Measurements from ENCODE around the gene EIF3I. TPM values are rescaled to one million over a fixed set of nuclear protein-coding genes. Genes with fewer than 3 reads are reported as not detected.

The EIF3I gene
- total and polyA plus RNA-seq, 2 of the 13 experiments (the other 11 are each of a cell fraction or from before 2014, with no cell fraction given): 210 to 223 TPM

DNA sequence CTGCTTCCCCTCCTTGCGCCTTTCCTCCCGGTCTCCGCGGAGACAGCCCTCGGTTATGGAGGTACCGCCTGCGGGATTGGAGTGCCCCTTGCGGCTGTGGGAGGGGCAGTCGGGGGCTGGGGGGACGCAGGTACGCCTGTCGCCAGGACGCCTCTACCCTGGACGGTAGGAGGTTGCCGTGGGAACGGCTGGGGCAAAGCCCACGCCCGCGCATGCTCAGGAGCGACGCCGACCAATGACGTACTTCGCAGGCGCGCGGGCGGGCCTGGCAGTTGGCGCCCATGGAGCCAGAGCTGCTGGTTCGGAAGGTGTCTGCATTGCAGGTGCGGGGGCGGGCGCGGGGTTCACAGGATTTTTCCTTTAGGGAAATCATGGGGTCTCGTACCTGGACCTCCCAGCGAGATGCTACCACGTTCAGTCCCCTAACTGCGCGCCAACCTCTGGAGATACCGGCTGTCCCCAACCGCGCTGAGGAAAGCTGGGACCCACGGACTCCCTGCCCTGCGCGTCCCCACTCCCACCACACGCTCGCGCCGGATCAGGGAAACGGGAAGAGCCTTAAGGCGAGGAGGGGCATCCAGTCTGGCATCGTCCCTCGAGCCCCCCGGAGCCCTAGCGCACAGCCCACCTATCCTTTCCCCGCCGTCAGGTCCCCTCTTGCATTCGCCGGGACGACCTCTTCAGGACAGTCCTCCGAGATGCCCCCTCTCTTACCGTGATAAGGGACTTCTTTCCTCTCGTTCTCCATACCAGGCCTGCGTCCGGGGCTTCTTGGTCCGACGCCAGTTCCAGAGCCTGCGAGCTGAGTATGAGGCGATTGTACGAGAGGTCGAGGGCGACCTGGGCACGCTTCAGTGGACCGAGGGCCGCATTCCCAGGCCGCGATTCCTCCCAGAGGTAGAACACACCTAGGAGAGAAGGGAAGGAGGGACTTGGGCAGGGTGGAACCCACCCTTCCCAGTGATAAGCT is 16.5 kb upstream of the EIF3I start, which contains the start of gene IQCC (continued):
- TF ChIP-seq, protein P1, sequence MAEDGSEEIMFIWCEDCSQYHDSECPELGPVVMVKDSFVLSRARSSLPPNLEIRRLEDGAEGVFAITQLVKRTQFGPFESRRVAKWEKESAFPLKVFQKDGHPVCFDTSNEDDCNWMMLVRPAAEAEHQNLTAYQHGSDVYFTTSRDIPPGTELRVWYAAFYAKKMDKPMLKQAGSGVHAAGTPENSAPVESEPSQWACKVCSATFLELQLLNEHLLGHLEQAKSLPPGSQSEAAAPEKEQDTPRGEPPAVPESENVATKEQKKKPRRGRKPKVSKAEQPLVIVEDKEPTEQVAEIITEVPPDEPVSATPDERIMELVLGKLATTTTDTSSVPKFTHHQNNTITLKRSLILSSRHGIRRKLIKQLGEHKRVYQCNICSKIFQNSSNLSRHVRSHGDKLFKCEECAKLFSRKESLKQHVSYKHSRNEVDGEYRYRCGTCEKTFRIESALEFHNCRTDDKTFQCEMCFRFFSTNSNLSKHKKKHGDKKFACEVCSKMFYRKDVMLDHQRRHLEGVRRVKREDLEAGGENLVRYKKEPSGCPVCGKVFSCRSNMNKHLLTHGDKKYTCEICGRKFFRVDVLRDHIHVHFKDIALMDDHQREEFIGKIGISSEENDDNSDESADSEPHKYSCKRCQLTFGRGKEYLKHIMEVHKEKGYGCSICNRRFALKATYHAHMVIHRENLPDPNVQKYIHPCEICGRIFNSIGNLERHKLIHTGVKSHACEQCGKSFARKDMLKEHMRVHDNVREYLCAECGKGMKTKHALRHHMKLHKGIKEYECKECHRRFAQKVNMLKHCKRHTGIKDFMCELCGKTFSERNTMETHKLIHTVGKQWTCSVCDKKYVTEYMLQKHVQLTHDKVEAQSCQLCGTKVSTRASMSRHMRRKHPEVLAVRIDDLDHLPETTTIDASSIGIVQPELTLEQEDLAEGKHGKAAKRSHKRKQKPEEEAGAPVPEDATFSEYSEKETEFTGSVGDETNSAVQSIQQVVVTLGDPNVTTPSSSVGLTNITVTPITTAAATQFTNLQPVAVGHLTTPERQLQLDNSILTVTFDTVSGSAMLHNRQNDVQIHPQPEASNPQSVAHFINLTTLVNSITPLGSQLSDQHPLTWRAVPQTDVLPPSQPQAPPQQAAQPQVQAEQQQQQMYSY (CRISPR knock-in tag; IDR thresholded peaks at IDR 0.05): no peak
- no peak for TF ChIP-seq MAFG (CRISPR knock-in tag; IDR thresholded peaks at IDR 0.05)
- no peak for TF ChIP-seq MIER2 (CRISPR knock-in tag; IDR thresholded peaks at IDR 0.05)
- TF ChIP-seq, protein P2, sequence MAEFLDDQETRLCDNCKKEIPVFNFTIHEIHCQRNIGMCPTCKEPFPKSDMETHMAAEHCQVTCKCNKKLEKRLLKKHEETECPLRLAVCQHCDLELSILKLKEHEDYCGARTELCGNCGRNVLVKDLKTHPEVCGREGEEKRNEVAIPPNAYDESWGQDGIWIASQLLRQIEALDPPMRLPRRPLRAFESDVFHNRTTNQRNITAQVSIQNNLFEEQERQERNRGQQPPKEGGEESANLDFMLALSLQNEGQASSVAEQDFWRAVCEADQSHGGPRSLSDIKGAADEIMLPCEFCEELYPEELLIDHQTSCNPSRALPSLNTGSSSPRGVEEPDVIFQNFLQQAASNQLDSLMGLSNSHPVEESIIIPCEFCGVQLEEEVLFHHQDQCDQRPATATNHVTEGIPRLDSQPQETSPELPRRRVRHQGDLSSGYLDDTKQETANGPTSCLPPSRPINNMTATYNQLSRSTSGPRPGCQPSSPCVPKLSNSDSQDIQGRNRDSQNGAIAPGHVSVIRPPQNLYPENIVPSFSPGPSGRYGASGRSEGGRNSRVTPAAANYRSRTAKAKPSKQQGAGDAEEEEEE (CRISPR knock-in tag; IDR thresholded peaks at IDR 0.05; ENCODE audit: borderline replicate concordance): no peak
- no peak for TF ChIP-seq ZNF136 (CRISPR knock-in tag; IDR thresholded peaks at IDR 0.05; ENCODE audit: low read depth)
- TF ChIP-seq, protein P3, sequence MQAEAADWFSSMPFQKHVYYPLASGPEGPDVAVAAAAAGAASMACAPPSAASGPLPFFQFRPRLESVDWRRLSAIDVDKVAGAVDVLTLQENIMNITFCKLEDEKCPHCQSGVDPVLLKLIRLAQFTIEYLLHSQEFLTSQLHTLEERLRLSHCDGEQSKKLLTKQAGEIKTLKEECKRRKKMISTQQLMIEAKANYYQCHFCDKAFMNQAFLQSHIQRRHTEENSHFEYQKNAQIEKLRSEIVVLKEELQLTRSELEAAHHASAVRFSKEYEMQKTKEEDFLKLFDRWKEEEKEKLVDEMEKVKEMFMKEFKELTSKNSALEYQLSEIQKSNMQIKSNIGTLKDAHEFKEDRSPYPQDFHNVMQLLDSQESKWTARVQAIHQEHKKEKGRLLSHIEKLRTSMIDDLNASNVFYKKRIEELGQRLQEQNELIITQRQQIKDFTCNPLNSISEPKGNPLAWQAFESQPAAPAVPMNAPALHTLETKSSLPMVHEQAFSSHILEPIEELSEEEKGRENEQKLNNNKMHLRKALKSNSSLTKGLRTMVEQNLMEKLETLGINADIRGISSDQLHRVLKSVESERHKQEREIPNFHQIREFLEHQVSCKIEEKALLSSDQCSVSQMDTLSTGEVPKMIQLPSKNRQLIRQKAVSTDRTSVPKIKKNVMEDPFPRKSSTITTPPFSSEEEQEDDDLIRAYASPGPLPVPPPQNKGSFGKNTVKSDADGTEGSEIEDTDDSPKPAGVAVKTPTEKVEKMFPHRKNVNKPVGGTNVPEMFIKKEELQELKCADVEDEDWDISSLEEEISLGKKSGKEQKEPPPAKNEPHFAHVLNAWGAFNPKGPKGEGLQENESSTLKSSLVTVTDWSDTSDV (CRISPR knock-in tag; IDR thresholded peaks at IDR 0.05): 0 out of 2 replicates have a peak, but pooled peaks have one; percentile 51
- no peak for TF ChIP-seq ZBTB38 (CRISPR knock-in tag; IDR thresholded peaks at IDR 0.05)
- no peak for TF ChIP-seq ZNF552 (CRISPR knock-in tag; IDR thresholded peaks at IDR 0.05; ENCODE audit: borderline replicate concordance)
- TF ChIP-seq, protein P4, sequence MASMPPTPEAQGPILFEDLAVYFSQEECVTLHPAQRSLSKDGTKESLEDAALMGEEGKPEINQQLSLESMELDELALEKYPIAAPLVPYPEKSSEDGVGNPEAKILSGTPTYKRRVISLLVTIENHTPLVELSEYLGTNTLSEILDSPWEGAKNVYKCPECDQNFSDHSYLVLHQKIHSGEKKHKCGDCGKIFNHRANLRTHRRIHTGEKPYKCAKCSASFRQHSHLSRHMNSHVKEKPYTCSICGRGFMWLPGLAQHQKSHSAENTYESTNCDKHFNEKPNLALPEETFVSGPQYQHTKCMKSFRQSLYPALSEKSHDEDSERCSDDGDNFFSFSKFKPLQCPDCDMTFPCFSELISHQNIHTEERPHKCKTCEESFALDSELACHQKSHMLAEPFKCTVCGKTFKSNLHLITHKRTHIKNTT (CRISPR knock-in tag; IDR thresholded peaks at IDR 0.05): no peak
- TF ChIP-seq, protein P5, sequence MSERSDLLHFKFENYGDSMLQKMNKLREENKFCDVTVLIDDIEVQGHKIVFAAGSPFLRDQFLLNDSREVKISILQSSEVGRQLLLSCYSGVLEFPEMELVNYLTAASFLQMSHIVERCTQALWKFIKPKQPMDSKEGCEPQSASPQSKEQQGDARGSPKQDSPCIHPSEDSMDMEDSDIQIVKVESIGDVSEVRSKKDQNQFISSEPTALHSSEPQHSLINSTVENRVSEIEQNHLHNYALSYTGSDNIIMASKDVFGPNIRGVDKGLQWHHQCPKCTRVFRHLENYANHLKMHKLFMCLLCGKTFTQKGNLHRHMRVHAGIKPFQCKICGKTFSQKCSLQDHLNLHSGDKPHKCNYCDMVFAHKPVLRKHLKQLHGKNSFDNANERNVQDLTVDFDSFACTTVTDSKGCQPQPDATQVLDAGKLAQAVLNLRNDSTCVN (CRISPR knock-in tag; IDR thresholded peaks at IDR 0.05; ENCODE audit: borderline replicate concordance): no peak
- no peak for TF ChIP-seq DNMT3B (CRISPR knock-in tag; conservative IDR thresholded peaks at IDR 0.05)
- TF ChIP-seq HNF4G (IDR thresholded peaks at IDR 0.05; ENCODE audit: borderline replicate concordance, low read depth, low read length): no peak
- TF ChIP-seq HNF4G (CRISPR knock-in tag; IDR thresholded peaks at IDR 0.05; ENCODE audit: borderline replicate concordance, low read depth): no peak

All from HepG2 (cell line).